HAP-1 (cell line): ENCODE results near the gene PTHLH.

Experiments
- DNase-seq, 2 experiments: peaks; one replicate each; pipeline ENCODE4 v3.0.0-alpha.2; 2016 to 2020; ENCODE audit warnings: low spot score in 2 of 2
- H3K27me3 ChIP-seq: fragments of 250-450 bp; sonication (Bioruptor Pico); 2 replicates; pipeline ENCODE4 v1.5.1; 2020; ENCODE audit warnings: low read depth, mild to moderate bottlenecking, moderate library complexity
- H3K36me3 ChIP-seq: fragments of 250-450 bp; sonication (Bioruptor Pico); replicated peaks from 2 replicates; pipeline ENCODE4 v1.5.1; 2020; ENCODE audit warnings: mild to moderate bottlenecking
- H3K4me1 ChIP-seq: fragments of 250-450 bp; sonication (Bioruptor Pico); 2 replicates; pipeline ENCODE4 v1.5.1; 2020; ENCODE audit warnings: mild to moderate bottlenecking
- H3K4me3 ChIP-seq: fragments of 250-450 bp; sonication (Bioruptor Pico); 2 replicates; pipeline ENCODE4 v1.5.1; 2020; ENCODE audit warnings: mild to moderate bottlenecking, moderate library complexity
- H3K9me3 ChIP-seq: fragments of 250-450 bp; sonication (Bioruptor Pico); 2 replicates; pipeline ENCODE4 v1.5.1; 2020; ENCODE audit warnings: mild to moderate bottlenecking, moderate library complexity
- in situ Hi-C: fragments of 300-500 bp; cut with MboI; formaldehyde crosslinking; loops from 3 replicates; pipeline ENCODE4 v1.14.3; 2020; ENCODE audit warnings: low sequenced_read_pairs, inconsistent platforms, mixed read lengths

PTHLH gene

GRCh38 chr12:27913999-27914614 is 58.4 kb downstream of the PTHLH start:
- no peaks in the 10 kb centered on the region; the same call in 1 of the 2 replicates for H3K9me3 ChIP-seq
- DNase-seq = no peak
- no peaks in the 10 kb centered on the region for H3K36me3 ChIP-seq
- in situ Hi-C loops = no loop called here
- no peak overlapping the region for H3K4me3 ChIP-seq
- H3K27me3 ChIP-seq = no peaks in the 10 kb centered on the region
- H3K4me1 ChIP-seq = no peaks in the 10 kb centered on the region

DNA sequence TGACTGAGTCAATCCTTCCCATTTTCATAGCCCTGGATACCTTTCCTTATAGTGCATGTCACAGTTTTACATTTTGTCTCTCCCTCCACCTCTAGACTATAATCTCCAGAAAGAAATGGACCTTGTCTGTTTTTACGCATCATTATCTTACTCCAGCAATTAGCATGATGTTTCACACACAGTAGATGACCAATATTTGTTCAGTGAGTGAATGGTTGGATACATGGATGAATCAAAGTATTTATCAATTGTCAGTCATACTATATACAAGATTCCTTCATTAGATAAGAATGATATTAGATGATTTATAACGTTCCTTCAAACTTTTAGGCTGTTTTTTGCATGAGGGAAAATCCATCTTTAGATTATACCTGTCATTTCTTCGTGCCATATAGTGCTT is 61.1 kb downstream of the PTHLH start:
- no peaks in the 10 kb centered on the region for H3K4me1 ChIP-seq
- H3K27me3 ChIP-seq = no peaks in the 10 kb centered on the region
- no peak for DNase-seq
- in situ Hi-C loops = no loop called here
- H3K9me3 ChIP-seq = no peaks in the 10 kb centered on the region; the same call in 1 of the 2 replicates
- no peaks in the 10 kb centered on the region for H3K36me3 ChIP-seq
- no peak overlapping the region for H3K4me3 ChIP-seq
